GM19025 (cell line): ENCODE results near the gene PAWR.

ENCODE experiments used
- ATAC-seq: cut with Tn5 transposase; IDR thresholded peaks from one replicate; pipeline ENCODE4 v1.9.1; 2021; ENCODE audit warnings: mild to moderate bottlenecking, low read depth, moderate library complexity; ENCODE audit not compliant: unreplicated experiment

PAWR gene

GRCh38 chr12:79690638-79691510, at the start of gene PAWR:
PAWR (minus strand) TSS chr12:79690964; CDS start chr12:79690244, 720 bp downstream.
- ATAC-seq = peak; percentile 53

- ATAC-seq = no peak
Measured at GRCh38 chr12:79737875-79738718, 47.3 kb upstream of the PAWR start.

- ATAC-seq = no peak
Measured at GRCh38 chr12:79732638-79733037, 41.9 kb upstream of the PAWR start.

- no peak for ATAC-seq
Measured at GRCh38 chr12:79725987-79726386, 35.2 kb upstream of the PAWR start.

GRCh38 chr12:79717006-79717405, 26.2 kb upstream of the PAWR start:
- no peak for ATAC-seq

- no peak for ATAC-seq
Measured at GRCh38 chr12:79715308-79715707, 24.5 kb upstream of the PAWR start.

- ATAC-seq = no peak
Measured at GRCh38 chr12:79710707-79711483, 20.1 kb upstream of the PAWR start.

GRCh38 chr12:79707830-79708229, 17.1 kb upstream of the PAWR start:
- no peak for ATAC-seq

GRCh38 chr12:79706676-79707075, 15.9 kb upstream of the PAWR start:
- ATAC-seq = no peak

GRCh38 chr12:79706156-79706555, 15.4 kb upstream of the PAWR start:
- no peak for ATAC-seq

GRCh38 chr12:79698966-79699365, 8.2 kb upstream of the PAWR start:
- ATAC-seq = no peak

- no peak for ATAC-seq
Measured at GRCh38 chr12:79696416-79696815, 5.7 kb upstream of the PAWR start.

- ATAC-seq = no peak
Measured at GRCh38 chr12:79692860-79693577, 2.3 kb upstream of the PAWR start.

- ATAC-seq = no peak
Measured at GRCh38 chr12:79691511-79692248, 916 bp upstream of the PAWR start.

- ATAC-seq = peak; percentile 29
Measured at GRCh38 chr12:79690142-79690637, 574 bp downstream of the PAWR start.

- peak; percentile 21 for ATAC-seq
Measured at GRCh38 chr12:79689477-79690141, 1.2 kb downstream of the PAWR start.

- no peak for ATAC-seq
Measured at GRCh38 chr12:79689061-79689476, 1.7 kb downstream of the PAWR start.

GRCh38 chr12:79688376-79689060, 2.2 kb downstream of the PAWR start:
- ATAC-seq = no peak
